HEK293 (cell line): ENCODE measurements around the gene OR11H7.

Experiments
- CTCF ChIP-seq: fragments of 450-650 bp; formaldehyde crosslinking; IDR thresholded peaks from 2 replicates; pipeline ENCODE4 v1.5.1; 2016; ENCODE audit warnings: missing biosample characterization, missing genetic modification characterization
- GLIS2 ChIP-seq: fragments of 450-650 bp; formaldehyde crosslinking; IDR thresholded peaks from 2 replicates; pipeline ENCODE4 v1.5.1; 2016; ENCODE audit warnings: missing biosample characterization, missing genetic modification characterization
- HOXA7 ChIP-seq: sonication (generic); formaldehyde crosslinking; IDR thresholded peaks from 2 replicates; pipeline ENCODE4 v1.8.1; 2022; ENCODE audit warnings: missing genetic modification reagents, borderline replicate concordance
- PRDM6 ChIP-seq: fragments of 450-650 bp; formaldehyde crosslinking; IDR thresholded peaks from 2 replicates; pipeline ENCODE4 v1.5.1; 2017; ENCODE audit warnings: missing biosample characterization, missing genetic modification characterization
- YY2 ChIP-seq: fragments of 450-650 bp; formaldehyde crosslinking; IDR thresholded peaks from 2 replicates; pipeline ENCODE4 v1.5.1; 2016; ENCODE audit warnings: missing biosample characterization, missing genetic modification characterization
- ZFP41 ChIP-seq: fragments of 450-650 bp; formaldehyde crosslinking; IDR thresholded peaks from 2 replicates; pipeline ENCODE4 v1.5.1; 2016; ENCODE audit warnings: missing biosample characterization, missing genetic modification characterization, borderline replicate concordance
- ZNF174 ChIP-seq: fragments of 450-650 bp; formaldehyde crosslinking; IDR thresholded peaks from 2 replicates; pipeline ENCODE4 v1.5.0; 2017; ENCODE audit warnings: missing biosample characterization, mild to moderate bottlenecking, missing genetic modification characterization
- ZNF202 ChIP-seq: fragments of 450-650 bp; formaldehyde crosslinking; IDR thresholded peaks from 2 replicates; pipeline ENCODE4 v1.5.1; 2016; ENCODE audit warnings: missing biosample characterization, missing genetic modification characterization, borderline replicate concordance
- ZNF416 ChIP-seq: fragments of 450-650 bp; formaldehyde crosslinking; IDR thresholded peaks from 2 replicates; pipeline ENCODE4 v1.5.1; 2016; ENCODE audit warnings: missing biosample characterization, missing genetic modification characterization
- ZNF501 ChIP-seq: fragments of 450-650 bp; formaldehyde crosslinking; IDR thresholded peaks from 2 replicates; pipeline ENCODE4 v1.5.1; 2016; ENCODE audit warnings: missing biosample characterization, missing genetic modification characterization
- ZNF626 ChIP-seq: fragments of 450-650 bp; sonication (Bioruptor Pico); formaldehyde crosslinking; IDR thresholded peaks from 2 replicates; pipeline ENCODE4 v1.5.1; 2018; ENCODE audit warnings: missing biosample characterization, missing genetic modification characterization, inconsistent platforms
- ZNF664 ChIP-seq: fragments of 450-650 bp; formaldehyde crosslinking; IDR thresholded peaks from 2 replicates; pipeline ENCODE4 v1.5.1; 2016; ENCODE audit warnings: missing biosample characterization, missing genetic modification characterization
- ZSCAN23 ChIP-seq: fragments of 450-650 bp; formaldehyde crosslinking; IDR thresholded peaks from 2 replicates; pipeline ENCODE4 v1.5.1; 2016; ENCODE audit warnings: missing biosample characterization, missing genetic modification characterization
- ZSCAN30 ChIP-seq: fragments of 450-650 bp; IDR thresholded peaks from 2 replicates; pipeline ENCODE4 v1.5.1; 2018; ENCODE audit warnings: missing biosample characterization, mild to moderate bottlenecking, missing genetic modification characterization, moderate library complexity

GRCh38 chr14:20190596-20190995, 38.2 kb upstream of the OR11H7 start, which contains the start of gene OR11G2:
- TF ChIP-seq CTCF (tag by site-specific recombination) (no peak), ZSCAN30 (no peak), ZNF202 (tag by site-specific recombination) (no peak), ZNF664 (tag by site-specific recombination) (no peak), YY2 (tag by site-specific recombination) (no peak), ZFP41 (no peak), HOXA7 (CRISPR knock-in tag) (no peak), GLIS2 (tag by site-specific recombination) (no peak), ZNF416 (tag by site-specific recombination) (no peak), PRDM6 (tag by site-specific recombination) (no peak), ZNF501 (no peak), ZNF626 (no peak), ZNF174 (tag by site-specific recombination) (no peak), ZSCAN23 (no peak)
